ENCODE measurements around the gene SLCO4A1. TPM values are rescaled to one million over a fixed set of nuclear protein-coding genes. Genes with fewer than 3 reads are reported as not detected.

SLCO4A1 gene
- total and polyA plus RNA-seq, 2 of the 4 experiments (the other 2 are of a cell fraction), result 0.72 to 1.1 TPM

GRCh38 chr20:62609279-62609720 lies 33.0 kb upstream of the SLCO4A1 start:
- dilution Hi-C loops (cut with HindIII; ENCODE audit: low sequenced_read_pairs, unreplicated experiment), result no loop called here

More at GRCh38 chr20:62609279-62609720, 33.0 kb upstream of the SLCO4A1 start:
- Histone ChIP-seq H2BK15ac (ENCODE audit: low read depth, low read length) (no peak overlapping the region), H3K79me1 (ENCODE audit: low read depth in 1 of 2, low read length in 2 of 2) (no peaks in the 10 kb centered on the region), H3K4me1 (ENCODE audit: control insufficient read depth, insufficient read depth, low read length) (no peaks in the 10 kb centered on the region), H3K27ac (ENCODE audit: insufficient read depth, low read length) (no peak overlapping the region), H3K27me3 (ENCODE audit: control insufficient read depth, insufficient read depth, low read length) (peaks cover 58% of the 10 kb centered on the region), H4K8ac (ENCODE audit: low read depth in 2 of 2, low read length in 2 of 2) (no peak overlapping the region), H3K56ac (ENCODE audit: extremely low read depth, insufficient read depth, low read length) (no peak overlapping the region), H2AK5ac (ENCODE audit: low read depth, low read length) (no peak overlapping the region), H3K9me1 (ENCODE audit: insufficient read depth, low read length) (no peaks in the 10 kb centered on the region), H2AFZ (replicated peaks; ENCODE audit: low read length, poor library complexity) (no peak overlapping the region), H3K4me2 (ENCODE audit: low read depth, low read length) (no peak overlapping the region), H2BK120ac (ENCODE audit: low read depth, low read length) (no peak overlapping the region), H3K36me3 (ENCODE audit: control insufficient read depth, insufficient read depth, low read length) (no peaks in the 10 kb centered on the region), H2AK9ac (replicated peaks; ENCODE audit: low read depth, low read length, poor library complexity) (no peak overlapping the region), H2BK5ac (ENCODE audit: low read depth, low read length, poor library complexity, severe bottlenecking) (no peak overlapping the region), H4K91ac (ENCODE audit: insufficient read depth, low read depth, low read length) (no peak overlapping the region), H3K9ac (ENCODE audit: low read depth, low read length) (no peak overlapping the region), H3K9me3 (ENCODE audit: control insufficient read depth, insufficient read depth, low read length) (peaks cover 6% of the 10 kb centered on the region; the same call in 1 of the 2 replicates), H3K18ac (ENCODE audit: low read depth, low read length) (no peak overlapping the region), H2BK20ac (ENCODE audit: low read depth, low read length) (no peak overlapping the region), H3K14ac (replicated peaks; ENCODE audit: low read depth, low read length) (no peak overlapping the region), H4K20me1 (ENCODE audit: insufficient read depth, low read length) (no peaks in the 10 kb centered on the region), H3K4ac (ENCODE audit: low read depth, low read length) (no peak overlapping the region), H4K5ac (ENCODE audit: low read depth, low read length) (no peak overlapping the region), H3K4me3 (ENCODE audit: insufficient read depth, low read depth, low read length) (no peak overlapping the region), H3K23ac (ENCODE audit: low read depth, low read length) (no peak overlapping the region)
- ChIA-PET POLR2A (ENCODE audit: unreplicated experiment) (no interaction called here), CTCF (interaction anchor here (0.7 kb wide), 1 partner anchor 60 kb away, joined by 3 read pairs; no protein-coding TSS in a partner anchor)
- ATAC-seq (ENCODE audit: low read depth) (no peak), DNase-seq (no peak)
- intact Hi-C loops (cut with micrococcal nuclease) (no loop called here), in situ Hi-C loops (cut with MboI; ENCODE audit: low sequenced_read_pairs) (loop anchor here (25.0 kb wide), 1 partner anchor 322 kb away; no protein-coding TSS in a partner anchor)
- WGBS, 2 experiments (ENCODE audit: extremely low coverage in 2 of 2, insufficient read length in 1 of 2), result 74% methylated on average over 7 of the region's 11 CpGs; no CpG with 5 or more reads in 1 of the 2 experiments
- no TSS peak for BruUV-seq (replicated peaks)
- TF ChIP-seq POLR2A (IDR thresholded peaks at IDR 0.05; ENCODE audit: low read depth, low read length), result no peak
- no peak for TF ChIP-seq NFE2L2 (IDR thresholded peaks at IDR 0.05; ENCODE audit: low read depth, low read length)
- TF ChIP-seq, protein P1, sequence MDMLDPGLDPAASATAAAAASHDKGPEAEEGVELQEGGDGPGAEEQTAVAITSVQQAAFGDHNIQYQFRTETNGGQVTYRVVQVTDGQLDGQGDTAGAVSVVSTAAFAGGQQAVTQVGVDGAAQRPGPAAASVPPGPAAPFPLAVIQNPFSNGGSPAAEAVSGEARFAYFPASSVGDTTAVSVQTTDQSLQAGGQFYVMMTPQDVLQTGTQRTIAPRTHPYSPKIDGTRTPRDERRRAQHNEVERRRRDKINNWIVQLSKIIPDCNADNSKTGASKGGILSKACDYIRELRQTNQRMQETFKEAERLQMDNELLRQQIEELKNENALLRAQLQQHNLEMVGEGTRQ (IDR thresholded peaks at IDR 0.05; ENCODE audit: low read depth, low read length), result no peak
- TF ChIP-seq MAZ (IDR thresholded peaks at IDR 0.05; ENCODE audit: borderline replicate concordance, low read depth, low read length), result no peak
- TF ChIP-seq CEBPB (IDR thresholded peaks at IDR 0.05; ENCODE audit: low read depth, low read length), result no peak

Data from IMR-90 (cell line).